ENCODE data around the gene PSPH.
"Not testable (repeated sequence)": the region's sequence is repeated elsewhere in the genome, so short reads cannot be mapped to it uniquely, and the experiment has no call there.

The PSPH gene

GRCh38 chr7:56063500-56063881, 12.2 kb upstream of the PSPH start:
- Histone ChIP-seq H3K4me3 (ENCODE audit: low read depth in 1 of 2, low read length in 2 of 2) (peak overlapping the region; percentile 96 to 97), H3K27me3 (ENCODE audit: control insufficient read depth in 1 of 2, insufficient read depth in 2 of 2, low read length in 2 of 2) (no peaks in the 10 kb centered on the region), H3K4me1 (ENCODE audit: control insufficient read depth in 1 of 2, insufficient read depth in 2 of 2, low read length in 2 of 2) (peaks cover 6 to 17% of the 10 kb centered on the region in 2 donors), H3K36me3 (ENCODE audit: control insufficient read depth in 1 of 2, insufficient read depth in 2 of 2, low read length in 2 of 2) (peaks cover 10 to 47% of the 10 kb centered on the region in 2 donors), H3K27ac (ENCODE audit: low read depth, low read length) (peak overlapping the region; percentile 92), H3K9ac (ENCODE audit: low read depth in 1 of 2, low read length in 2 of 2) (peak overlapping the region; percentile 75 to 97), H3K9me3 (ENCODE audit: control insufficient read depth in 1 of 2, low read length in 2 of 2) (no peaks in the 10 kb centered on the region)

GRCh38 chr7:56062382-56062781, 11.1 kb upstream of the PSPH start:
- H3K9ac ChIP-seq (ENCODE audit: low read depth in 1 of 2, low read length in 2 of 2), result no peak overlapping the region
- no peaks in the 10 kb centered on the region for H3K9me3 ChIP-seq (ENCODE audit: control insufficient read depth in 1 of 2, low read length in 2 of 2)
- no peak overlapping the region for H3K27ac ChIP-seq (ENCODE audit: low read depth, low read length)
- H3K4me1 ChIP-seq (ENCODE audit: control insufficient read depth in 1 of 2, insufficient read depth in 2 of 2, low read length in 2 of 2), result peaks cover 6 to 17% of the 10 kb centered on the region in 2 donors
- no peak overlapping the region for H3K4me3 ChIP-seq (ENCODE audit: low read depth in 1 of 2, low read length in 2 of 2)
- H3K27me3 ChIP-seq (ENCODE audit: control insufficient read depth in 1 of 2, insufficient read depth in 2 of 2, low read length in 2 of 2), result no peaks in the 10 kb centered on the region
- H3K36me3 ChIP-seq (ENCODE audit: control insufficient read depth in 1 of 2, insufficient read depth in 2 of 2, low read length in 2 of 2), result peaks cover 10 to 58% of the 10 kb centered on the region in 2 donors

GRCh38 chr7:56053993-56054392, 2.7 kb upstream of the PSPH start:
- Histone ChIP-seq H3K27me3 (ENCODE audit: control insufficient read depth in 1 of 2, insufficient read depth in 2 of 2, low read length in 2 of 2) (no peaks in the 10 kb centered on the region), H3K4me1 (ENCODE audit: control insufficient read depth in 1 of 2, insufficient read depth in 2 of 2, low read length in 2 of 2) (peaks cover 14 to 25% of the 10 kb centered on the region in 2 donors), H3K9me3 (ENCODE audit: control insufficient read depth in 1 of 2, low read length in 2 of 2) (no peaks in the 10 kb centered on the region), H3K36me3 (ENCODE audit: control insufficient read depth in 1 of 2, insufficient read depth in 2 of 2, low read length in 2 of 2) (peaks cover 21 to 55% of the 10 kb centered on the region in 2 donors), H3K27ac (ENCODE audit: low read depth, low read length) (no peak overlapping the region), H3K4me3 (ENCODE audit: low read depth in 1 of 2, low read length in 2 of 2) (no peak overlapping the region), H3K9ac (ENCODE audit: low read depth in 1 of 2, low read length in 2 of 2) (no peak overlapping the region)

GRCh38 chr7:56053379-56053778, 2.1 kb upstream of the PSPH start:
- H3K9me3 ChIP-seq (ENCODE audit: control insufficient read depth in 1 of 2, low read length in 2 of 2), result no peaks in the 10 kb centered on the region
- H3K27ac ChIP-seq (ENCODE audit: low read depth, low read length), result no peak overlapping the region
- H3K27me3 ChIP-seq (ENCODE audit: control insufficient read depth in 1 of 2, insufficient read depth in 2 of 2, low read length in 2 of 2), result no peaks in the 10 kb centered on the region
- H3K4me1 ChIP-seq (ENCODE audit: control insufficient read depth in 1 of 2, insufficient read depth in 2 of 2, low read length in 2 of 2), result peaks cover 14 to 25% of the 10 kb centered on the region in 2 donors
- peak overlapping the region in 1 of 2 donors; percentile 13 for H3K4me3 ChIP-seq (ENCODE audit: low read depth in 1 of 2, low read length in 2 of 2)
- no peak overlapping the region for H3K9ac ChIP-seq (ENCODE audit: low read depth in 1 of 2, low read length in 2 of 2)
- H3K36me3 ChIP-seq (ENCODE audit: control insufficient read depth in 1 of 2, insufficient read depth in 2 of 2, low read length in 2 of 2), result peaks cover 21 to 49% of the 10 kb centered on the region in 2 donors

GRCh38 chr7:56051053-56051338, 248 bp downstream of the PSPH start:
- Histone ChIP-seq H3K9ac (ENCODE audit: low read depth in 1 of 2, low read length in 2 of 2) (peak overlapping the region; percentile 87 to 98), H3K4me3 (ENCODE audit: low read depth in 1 of 2, low read length in 2 of 2) (peak overlapping the region; percentile 87 to 100), H3K27me3 (ENCODE audit: control insufficient read depth in 1 of 2, insufficient read depth in 2 of 2, low read length in 2 of 2) (no peaks in the 10 kb centered on the region), H3K4me1 (ENCODE audit: control insufficient read depth in 1 of 2, insufficient read depth in 2 of 2, low read length in 2 of 2) (peaks cover 14 to 33% of the 10 kb centered on the region in 2 donors), H3K36me3 (ENCODE audit: control insufficient read depth in 1 of 2, insufficient read depth in 2 of 2, low read length in 2 of 2) (peaks cover 12 to 28% of the 10 kb centered on the region in 2 donors), H3K27ac (ENCODE audit: low read depth, low read length) (peak overlapping the region; percentile 94), H3K9me3 (ENCODE audit: control insufficient read depth in 1 of 2, low read length in 2 of 2) (no peaks in the 10 kb centered on the region)

GRCh38 chr7:56048763-56049162, 2.5 kb downstream of the PSPH start:
- not testable (repeated sequence) for H3K4me3 ChIP-seq (ENCODE audit: low read depth in 1 of 2, low read length in 2 of 2); H3K9ac ChIP-seq (ENCODE audit: low read depth in 1 of 2, low read length in 2 of 2); H3K27ac ChIP-seq (ENCODE audit: low read depth, low read length); H3K27me3 ChIP-seq (ENCODE audit: control insufficient read depth in 1 of 2, insufficient read depth in 2 of 2, low read length in 2 of 2); H3K36me3 ChIP-seq (ENCODE audit: control insufficient read depth in 1 of 2, insufficient read depth in 2 of 2, low read length in 2 of 2); H3K9me3 ChIP-seq (ENCODE audit: control insufficient read depth in 1 of 2, low read length in 2 of 2)
- peaks cover 14 to 33% of the 10 kb centered on the region in 2 donors for H3K4me1 ChIP-seq (ENCODE audit: control insufficient read depth in 1 of 2, insufficient read depth in 2 of 2, low read length in 2 of 2)

GRCh38 chr7:56048245-56048644, 3.0 kb downstream of the PSPH start:
- Histone ChIP-seq H3K36me3 (ENCODE audit: control insufficient read depth in 1 of 2, insufficient read depth in 2 of 2, low read length in 2 of 2) (peaks cover 2 to 3% of the 10 kb centered on the region in 2 donors), H3K9me3 (ENCODE audit: control insufficient read depth in 1 of 2, low read length in 2 of 2) (no peaks in the 10 kb centered on the region), H3K27ac (ENCODE audit: low read depth, low read length) (no peak overlapping the region), H3K27me3 (ENCODE audit: control insufficient read depth in 1 of 2, insufficient read depth in 2 of 2, low read length in 2 of 2) (no peaks in the 10 kb centered on the region), H3K4me1 (ENCODE audit: control insufficient read depth in 1 of 2, insufficient read depth in 2 of 2, low read length in 2 of 2) (peaks cover 11 to 28% of the 10 kb centered on the region in 2 donors), H3K9ac (ENCODE audit: low read depth in 1 of 2, low read length in 2 of 2) (no peak overlapping the region), H3K4me3 (ENCODE audit: low read depth in 1 of 2, low read length in 2 of 2) (no peak overlapping the region)

- H3K9ac ChIP-seq (ENCODE audit: low read depth in 1 of 2, low read length in 2 of 2); H3K27ac ChIP-seq (ENCODE audit: low read depth, low read length); H3K27me3 ChIP-seq (ENCODE audit: control insufficient read depth in 1 of 2, insufficient read depth in 2 of 2, low read length in 2 of 2); H3K9me3 ChIP-seq (ENCODE audit: control insufficient read depth in 1 of 2, low read length in 2 of 2); H3K36me3 ChIP-seq (ENCODE audit: control insufficient read depth in 1 of 2, insufficient read depth in 2 of 2, low read length in 2 of 2); H3K4me3 ChIP-seq (ENCODE audit: low read depth in 1 of 2, low read length in 2 of 2): not testable (repeated sequence)
- peaks cover 5 to 22% of the 10 kb centered on the region in 2 donors for H3K4me1 ChIP-seq (ENCODE audit: control insufficient read depth in 1 of 2, insufficient read depth in 2 of 2, low read length in 2 of 2)
These were observed 3.7 kb downstream of the PSPH start for GRCh38 chr7:56047446-56048116.

- H3K27ac ChIP-seq (ENCODE audit: low read depth, low read length), result peak overlapping the region; percentile 63
- no peak overlapping the region for H3K4me3 ChIP-seq (ENCODE audit: low read depth in 1 of 2, low read length in 2 of 2)
- peaks cover 0 to 17% of the 10 kb centered on the region in 2 donors for H3K4me1 ChIP-seq (ENCODE audit: control insufficient read depth in 1 of 2, insufficient read depth in 2 of 2, low read length in 2 of 2)
- H3K36me3 ChIP-seq (ENCODE audit: control insufficient read depth in 1 of 2, insufficient read depth in 2 of 2, low read length in 2 of 2), result no peaks in the 10 kb centered on the region
- no peak overlapping the region for H3K9ac ChIP-seq (ENCODE audit: low read depth in 1 of 2, low read length in 2 of 2)
- no peaks in the 10 kb centered on the region for H3K9me3 ChIP-seq (ENCODE audit: control insufficient read depth in 1 of 2, low read length in 2 of 2)
- H3K27me3 ChIP-seq (ENCODE audit: control insufficient read depth in 1 of 2, insufficient read depth in 2 of 2, low read length in 2 of 2), result no peaks in the 10 kb centered on the region
These were observed 4.4 kb downstream of the PSPH start for GRCh38 chr7:56046721-56047445.

- H3K9ac ChIP-seq (ENCODE audit: low read depth in 1 of 2, low read length in 2 of 2); H3K4me3 ChIP-seq (ENCODE audit: low read depth in 1 of 2, low read length in 2 of 2); H3K36me3 ChIP-seq (ENCODE audit: control insufficient read depth in 1 of 2, insufficient read depth in 2 of 2, low read length in 2 of 2); H3K27me3 ChIP-seq (ENCODE audit: control insufficient read depth in 1 of 2, insufficient read depth in 2 of 2, low read length in 2 of 2); H3K9me3 ChIP-seq (ENCODE audit: control insufficient read depth in 1 of 2, low read length in 2 of 2); H3K27ac ChIP-seq (ENCODE audit: low read depth, low read length): not testable (repeated sequence)
- peaks cover under 1 to 19% of the 10 kb centered on the region in 2 donors for H3K4me1 ChIP-seq (ENCODE audit: control insufficient read depth in 1 of 2, insufficient read depth in 2 of 2, low read length in 2 of 2)
These were observed 5.5 kb downstream of the PSPH start for GRCh38 chr7:56045758-56046157.

All from duodenal mucosa (tissue), 2 donors.